Stimulated activated CD4-positive, alpha-beta T cell treated with anti-CD3 and anti-CD28 coated beads, Interleukin-2, amount 100 ng/mL, for 24 hours (primary cell): ENCODE measurements around the gene C6orf47.

Experiments
- DNase-seq, 2 donors: peaks; one replicate each; pipeline ENCODE4 v3.0.0-alpha.2; 2020

The C6orf47 gene

DNA sequence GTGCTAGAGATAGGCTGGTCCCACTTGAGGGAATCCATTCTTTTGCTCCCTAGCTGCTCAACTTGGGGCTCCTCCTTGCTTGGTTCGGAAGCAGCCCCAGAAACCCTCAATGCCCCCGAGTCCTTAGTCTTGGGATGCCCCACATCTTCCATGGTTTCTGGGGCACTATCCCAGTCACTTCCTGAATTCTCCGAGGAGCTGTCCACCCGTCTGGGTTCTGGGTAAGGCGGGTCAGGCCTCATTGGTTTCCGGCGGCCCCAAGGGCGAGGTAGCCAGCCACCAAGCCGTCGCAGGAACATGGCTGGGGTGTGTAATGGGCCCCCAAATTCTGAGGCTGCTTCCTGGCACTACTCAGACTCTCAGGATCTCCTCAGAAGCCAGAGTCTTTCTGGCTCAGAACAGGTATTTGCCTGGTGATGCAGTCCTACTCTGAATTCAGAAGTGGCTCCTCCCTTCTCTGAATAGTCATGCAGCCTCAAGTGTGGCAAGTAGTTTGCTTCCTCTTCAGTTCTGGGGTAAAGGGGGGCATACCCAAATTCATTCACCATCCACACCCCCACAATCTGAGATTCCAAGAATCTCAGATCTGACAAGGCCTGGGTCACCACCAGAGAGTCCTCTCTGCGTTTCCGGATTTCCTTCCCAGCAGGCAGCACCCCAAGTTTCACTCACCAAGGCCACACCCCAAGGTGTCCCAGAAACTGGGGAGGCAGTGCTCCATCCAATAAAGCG, 763 bp downstream of the C6orf47 start:
- peak; percentile 46 to 57 for DNase-seq

DNA sequence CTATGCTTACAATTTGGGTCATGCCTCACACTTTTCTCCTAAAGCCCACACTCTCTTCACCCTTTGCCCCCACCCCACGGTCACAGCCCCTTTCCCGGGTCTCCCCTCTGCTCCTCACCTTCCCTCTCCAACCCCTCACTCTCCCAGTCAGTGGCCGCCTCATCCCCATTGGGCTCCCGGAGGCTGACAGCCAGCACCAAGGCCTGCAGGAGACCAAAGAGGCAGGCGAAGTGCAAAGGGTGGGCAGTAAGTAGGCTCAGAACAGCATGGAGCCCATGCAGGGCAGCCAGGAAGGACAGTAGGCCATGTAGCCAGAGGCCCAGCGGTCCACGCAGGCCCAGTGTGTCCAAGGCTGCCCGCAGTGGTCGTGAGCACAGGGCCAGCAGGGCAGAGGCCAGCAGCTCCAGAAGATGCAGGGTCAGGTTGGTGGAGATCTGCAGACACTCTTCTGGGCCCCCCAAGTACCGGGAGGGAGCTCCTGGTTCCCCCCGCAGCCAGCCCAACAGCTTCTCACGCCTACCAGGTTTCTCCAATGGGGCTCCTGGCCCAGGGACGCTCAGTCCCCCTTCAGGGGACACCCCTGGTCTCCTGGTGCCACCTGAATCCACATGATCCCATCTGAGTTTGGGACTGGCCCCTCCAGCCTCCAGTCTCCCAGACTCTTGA, 1.5 kb downstream of the C6orf47 start:
- no peak for DNase-seq

DNA sequence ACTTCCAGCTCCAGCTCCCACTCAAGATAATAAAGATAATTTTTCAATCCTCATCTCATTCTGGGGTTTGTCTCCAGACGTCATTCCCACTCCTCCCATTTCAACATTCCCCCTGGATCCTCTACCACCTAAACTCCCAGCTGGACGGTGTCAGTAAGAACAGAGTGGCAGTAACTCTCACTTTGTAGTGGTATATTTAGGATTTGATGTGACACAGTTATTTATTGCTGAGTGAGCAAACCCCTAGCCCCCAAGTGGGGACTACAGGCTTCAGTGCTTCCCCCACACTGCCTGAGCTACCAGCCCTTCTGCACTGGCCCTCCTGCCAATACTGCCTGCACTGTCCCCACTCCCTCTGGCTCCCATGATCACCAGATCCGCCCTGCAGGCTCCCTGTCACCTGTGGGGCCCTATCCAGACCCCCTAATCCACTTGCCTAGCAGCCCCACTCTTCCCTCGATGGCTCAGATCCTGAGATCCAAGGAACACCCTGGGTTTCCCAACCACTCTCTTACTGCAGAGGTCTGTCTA, 2.4 kb downstream of the C6orf47 start:
- no peak for DNase-seq

DNA sequence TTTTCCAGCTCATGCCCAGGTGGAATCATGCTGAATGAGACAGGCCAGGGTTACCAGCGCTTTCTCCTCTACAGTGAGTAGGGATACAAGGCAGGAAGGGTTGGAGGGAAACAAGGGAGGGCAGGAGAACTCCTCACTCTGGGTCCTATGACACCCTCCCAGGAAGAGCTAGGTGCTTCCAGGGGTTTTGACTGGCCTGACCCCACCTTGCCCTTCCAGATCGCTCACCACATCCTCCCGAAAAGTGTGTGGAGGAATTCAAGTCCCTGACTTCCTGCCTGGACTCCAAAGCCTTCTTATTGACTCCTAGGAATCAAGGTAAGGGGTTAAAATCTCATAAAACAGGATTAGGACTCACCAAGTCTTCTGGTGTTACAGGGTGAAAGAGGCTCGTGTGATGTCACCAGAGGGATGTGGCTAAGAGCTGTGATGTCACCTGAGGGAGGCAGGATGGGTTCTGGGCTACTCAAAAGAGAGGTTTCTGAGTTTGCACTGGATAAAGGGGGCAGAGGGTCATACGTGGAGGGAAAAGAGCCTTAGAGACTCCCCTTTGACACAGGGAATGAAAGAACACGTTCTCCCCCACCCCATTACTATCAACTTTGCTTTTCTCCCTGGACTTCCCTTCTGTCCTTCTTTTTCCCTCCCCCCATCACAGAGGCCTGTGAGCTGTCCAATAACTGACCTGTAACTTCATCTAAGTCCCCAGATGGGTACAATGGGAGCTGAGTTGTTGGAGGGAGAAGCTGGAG, 3.0 kb downstream of the C6orf47 start:
- DNase-seq = no peak

DNA sequence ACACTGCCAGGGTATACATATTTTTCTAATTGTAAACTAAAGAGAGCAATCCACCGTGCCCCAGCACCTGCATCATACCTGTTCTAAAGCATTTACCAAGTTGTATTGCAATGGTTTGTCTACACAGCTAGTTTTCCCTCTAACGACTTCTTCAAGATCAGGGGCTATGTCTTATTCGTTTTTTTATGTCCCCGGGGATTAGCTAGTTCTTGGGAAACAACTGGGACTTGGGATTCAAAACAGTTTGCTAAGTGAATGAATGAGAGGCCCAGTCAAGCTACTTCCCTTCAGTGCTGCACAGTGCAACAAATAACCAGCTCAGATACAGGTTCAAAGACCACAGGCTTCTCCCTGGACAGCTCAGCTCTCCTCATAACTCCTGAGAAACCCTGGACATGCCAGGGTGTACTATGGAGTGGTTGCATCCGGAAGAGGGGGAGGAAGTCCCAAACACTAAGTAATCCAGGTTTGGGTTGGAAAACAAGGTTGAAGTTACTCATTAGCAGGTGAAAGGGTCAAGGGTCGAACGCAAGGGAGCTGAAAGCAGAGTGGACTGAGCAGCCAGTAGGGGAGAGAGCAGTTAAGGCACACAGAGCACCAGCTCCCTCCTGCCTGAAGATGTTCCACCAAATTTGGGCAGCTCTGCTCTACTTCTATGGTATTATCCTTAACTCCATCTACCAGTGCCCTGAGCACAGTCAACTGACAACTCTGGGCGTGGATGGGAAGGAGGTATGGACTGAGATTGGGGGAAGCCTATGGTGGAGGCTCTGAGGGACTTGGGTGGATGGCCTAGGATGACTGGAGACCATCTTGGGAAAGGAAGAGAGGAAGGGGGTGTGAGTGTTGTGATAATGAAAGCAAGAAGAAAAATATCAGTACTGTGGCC, 5.0 kb downstream of the C6orf47 start, which contains the start of gene APOM:
APOM (plus strand) TSS at position 546 of the 889 bp plus-strand sequence; CDS start at position 619, 73 bp downstream.
- no peak for DNase-seq

DNA sequence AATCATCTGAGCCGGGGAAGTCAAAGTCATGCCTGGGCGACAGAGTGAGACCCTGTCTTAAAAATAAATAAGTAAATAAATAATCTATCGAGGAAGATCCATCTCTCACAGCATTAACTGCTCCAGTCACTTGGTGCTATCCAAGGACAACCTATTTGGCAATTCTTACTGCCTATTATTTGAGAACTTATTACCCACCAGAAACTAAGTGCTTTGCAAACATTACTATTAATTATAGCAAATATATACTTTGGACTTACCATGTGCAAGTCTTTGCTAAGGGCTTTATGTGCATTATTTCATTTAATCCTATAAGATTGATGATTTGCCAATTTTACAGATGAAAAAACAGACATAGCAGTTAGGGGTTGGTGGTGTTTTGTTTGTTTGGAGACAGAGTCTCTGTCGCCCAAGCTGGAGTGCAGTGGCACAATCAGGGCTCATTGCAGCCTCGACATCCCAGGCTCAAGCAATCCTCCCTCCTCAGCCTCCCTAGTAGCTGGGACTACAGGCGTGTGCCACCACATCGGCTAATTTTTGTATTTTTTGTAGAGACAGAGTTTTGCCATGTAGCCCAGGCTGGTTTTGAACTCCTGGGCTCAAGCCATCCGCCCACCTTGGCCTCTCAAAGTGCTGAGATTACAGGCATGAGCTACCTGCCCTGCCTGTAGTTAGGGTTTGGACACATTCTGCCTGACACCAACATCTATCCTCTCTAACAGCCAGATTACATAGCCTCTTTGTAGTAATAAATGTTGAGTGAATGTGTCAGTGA, 5.8 kb downstream of the C6orf47 start:
- DNase-seq = no peak

DNA sequence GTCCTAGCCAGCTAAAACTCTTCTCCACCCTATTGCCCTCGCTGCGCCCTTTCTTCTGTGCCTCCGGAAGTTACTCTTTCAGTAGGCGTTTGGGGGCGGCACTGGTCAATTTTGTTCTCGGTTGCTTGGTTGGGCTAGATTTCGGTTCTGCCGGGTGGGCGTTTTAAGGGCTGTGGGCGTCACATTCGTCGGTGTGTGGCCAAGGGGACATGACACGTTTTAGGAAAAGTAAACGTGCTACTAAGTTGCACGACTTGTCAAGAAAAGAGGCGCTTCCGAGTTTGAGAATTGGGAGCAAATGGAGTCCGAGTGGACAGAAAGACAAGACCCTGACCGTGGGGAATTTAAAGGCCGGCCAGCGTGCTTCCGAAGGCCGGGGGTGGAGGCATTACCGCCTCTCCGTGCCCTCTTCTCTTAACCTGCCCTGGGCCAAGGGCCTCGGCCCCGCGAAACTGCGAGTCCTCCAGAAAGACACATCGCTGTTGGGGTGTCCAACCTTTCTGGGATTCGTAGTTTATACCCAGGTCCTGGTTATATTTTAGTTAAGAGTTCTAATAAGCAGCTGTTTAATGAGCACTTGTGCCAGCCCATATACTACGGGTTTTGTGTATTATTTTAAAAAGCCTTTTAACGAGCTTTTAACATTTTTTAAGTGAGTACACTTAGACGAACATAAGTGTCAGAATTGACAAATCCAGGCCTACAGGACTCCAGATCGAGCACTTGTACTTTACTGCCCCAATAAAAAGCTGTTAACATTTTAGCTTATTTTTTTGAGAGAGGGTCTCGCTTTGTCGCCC, 7.5 kb downstream of the C6orf47 start:
- peak; percentile 83 to 87 for DNase-seq

DNA sequence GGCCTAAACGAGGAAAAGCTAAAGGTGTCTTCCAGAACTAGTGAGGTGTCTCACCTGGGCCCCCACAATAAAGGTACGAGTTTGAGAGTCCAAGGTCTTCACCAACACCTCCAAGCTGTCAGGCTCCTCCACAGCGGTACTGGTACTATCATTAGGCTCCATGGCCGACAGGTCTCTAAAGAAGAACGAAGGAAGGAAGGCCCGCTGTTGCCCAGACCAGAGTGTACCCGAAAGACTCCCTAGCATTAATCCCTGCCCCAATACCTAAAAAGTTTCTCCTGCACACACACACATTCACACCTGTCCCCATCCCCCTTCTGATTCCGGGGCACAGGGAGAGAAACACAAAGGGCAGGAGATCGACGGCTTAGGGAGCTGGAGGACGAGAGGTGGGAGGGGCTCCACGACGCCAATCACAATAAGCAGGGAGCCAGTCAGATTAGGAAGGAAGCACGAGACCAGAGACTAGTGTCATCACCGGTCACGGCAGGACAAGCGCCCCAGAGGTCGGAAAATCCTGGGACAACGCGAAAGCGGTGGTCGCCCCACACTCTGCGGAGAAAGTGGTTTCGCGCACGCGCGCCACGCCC, 8.9 kb downstream of the C6orf47 start:
- DNase-seq = no peak

DNA sequence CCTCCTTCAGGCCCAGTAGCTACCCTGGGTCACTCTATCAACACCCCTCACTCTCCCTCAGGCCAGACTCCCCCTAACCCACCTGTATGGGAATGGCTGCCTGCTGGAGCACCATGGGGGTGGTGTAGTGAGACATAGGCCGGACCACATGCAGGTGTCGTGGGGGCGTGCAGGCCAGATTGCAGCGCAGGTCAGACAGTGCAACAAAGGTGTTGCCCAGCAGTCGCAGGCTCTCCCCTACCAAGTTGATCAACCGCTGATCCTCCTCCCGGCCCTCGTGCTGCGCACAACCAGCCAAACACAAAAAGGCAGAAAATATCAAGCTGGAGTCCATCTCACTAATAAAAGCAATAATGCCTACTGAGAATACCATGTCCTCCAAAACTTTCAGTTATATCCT, 15.3 kb downstream of the C6orf47 start:
- DNase-seq = no peak

DNA sequence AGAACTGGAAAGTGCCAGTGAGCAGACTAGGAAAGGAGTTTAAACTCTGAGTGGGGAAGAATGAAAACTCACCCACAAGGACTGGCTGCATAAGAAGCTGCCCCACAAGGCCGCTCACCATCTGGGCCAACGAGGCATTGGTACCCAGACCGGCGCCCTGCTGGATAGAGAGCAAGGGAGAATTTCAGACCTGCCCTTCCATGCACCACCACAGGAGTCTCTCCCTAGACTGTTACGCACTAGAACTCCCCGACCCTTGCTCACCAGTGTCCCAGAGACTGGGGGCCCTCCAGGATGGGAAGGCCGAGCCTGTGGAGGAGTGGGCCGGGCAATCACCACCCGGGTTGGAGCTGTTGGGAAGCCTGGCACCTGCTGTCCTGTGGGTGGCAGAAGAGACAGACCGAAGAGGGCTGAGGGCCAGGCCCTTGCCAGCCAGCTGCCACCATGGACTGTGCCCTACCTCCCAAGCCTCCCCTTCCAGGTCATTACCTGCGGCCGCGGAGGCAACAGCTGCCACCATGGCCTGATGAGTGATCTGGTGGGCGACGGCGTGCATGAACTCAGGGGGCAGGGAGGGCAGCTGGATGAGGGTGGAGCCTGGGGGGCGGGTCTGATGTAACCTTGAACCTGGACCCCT, 16.6 kb downstream of the C6orf47 start:
- no peak for DNase-seq

DNA sequence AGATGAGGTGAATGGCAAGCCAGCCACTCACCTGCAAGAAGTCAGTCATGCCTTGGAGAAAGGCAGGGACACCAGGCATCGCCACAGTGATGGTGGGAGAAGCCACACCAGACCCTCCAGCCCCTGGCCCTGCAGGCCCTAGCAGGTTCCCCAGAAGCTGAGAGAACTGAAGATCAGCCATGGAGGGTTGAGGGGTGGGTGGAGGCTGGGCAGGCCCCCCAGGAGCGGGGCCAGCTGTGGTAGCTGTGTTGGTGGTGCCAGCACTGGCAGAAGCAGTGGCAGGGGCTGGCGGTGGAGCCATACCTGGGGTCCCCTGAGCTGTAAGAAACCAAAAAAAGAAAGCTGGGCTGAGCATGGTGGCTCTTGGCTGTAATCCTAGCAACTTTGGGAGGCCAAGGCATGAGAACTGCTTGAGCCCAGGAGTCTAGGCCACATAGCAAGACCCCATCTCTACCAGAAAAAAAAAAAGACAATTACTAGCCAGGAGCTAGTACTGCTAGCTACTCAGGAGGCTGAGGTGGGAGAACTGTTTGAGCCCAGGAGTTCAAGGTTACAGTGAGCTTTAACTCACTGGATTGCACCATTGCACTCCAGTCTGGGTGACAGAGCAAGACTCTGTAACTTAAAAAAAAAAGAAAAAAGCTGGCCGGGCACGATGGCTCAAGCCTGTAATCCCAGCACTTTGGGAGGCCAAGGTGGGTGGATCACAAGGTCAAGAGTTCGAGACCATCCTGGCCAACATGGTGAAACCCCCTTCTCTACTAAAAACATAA, 17.6 kb downstream of the C6orf47 start:
- no peak for DNase-seq

DNA sequence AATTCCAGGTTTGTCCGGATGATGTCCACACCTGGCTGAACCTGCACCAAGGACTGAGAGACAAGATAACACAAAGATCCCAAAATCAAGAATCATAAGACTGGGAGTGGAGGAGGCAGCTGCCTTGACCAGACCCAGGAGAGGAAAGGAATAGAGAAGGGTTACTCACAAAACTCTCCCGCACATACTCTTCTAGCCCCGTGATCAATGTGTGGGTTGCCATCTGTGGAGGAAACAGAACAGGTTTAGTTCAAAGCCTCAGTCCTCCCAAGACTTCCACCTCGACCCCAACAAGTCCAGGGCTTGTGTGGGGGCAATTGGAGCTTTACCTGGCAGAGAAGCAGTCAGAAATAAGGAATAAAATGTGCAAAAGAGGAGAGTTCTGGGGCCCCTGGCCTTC, 19.2 kb downstream of the C6orf47 start:
- DNase-seq = no peak

DNA sequence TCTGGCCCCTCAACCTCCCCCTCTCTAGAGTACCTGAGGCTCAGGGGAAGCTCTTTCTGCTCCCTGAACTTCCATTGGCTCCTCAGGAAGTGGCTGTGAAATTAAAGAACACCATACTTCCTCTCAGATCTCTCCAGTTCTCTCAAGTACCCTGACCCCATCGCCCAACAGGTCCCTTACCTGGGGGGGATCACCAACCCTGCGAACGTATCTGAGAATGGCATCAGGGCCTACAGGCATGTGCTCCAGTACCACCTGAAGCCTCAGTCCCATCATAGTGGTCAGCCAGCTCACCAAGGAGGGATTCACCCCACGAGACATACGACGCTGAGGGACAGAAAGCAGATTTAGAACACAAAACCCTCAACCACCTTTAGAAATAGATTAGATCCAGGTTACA, 20.0 kb downstream of the C6orf47 start:
- DNase-seq = no peak

DNA sequence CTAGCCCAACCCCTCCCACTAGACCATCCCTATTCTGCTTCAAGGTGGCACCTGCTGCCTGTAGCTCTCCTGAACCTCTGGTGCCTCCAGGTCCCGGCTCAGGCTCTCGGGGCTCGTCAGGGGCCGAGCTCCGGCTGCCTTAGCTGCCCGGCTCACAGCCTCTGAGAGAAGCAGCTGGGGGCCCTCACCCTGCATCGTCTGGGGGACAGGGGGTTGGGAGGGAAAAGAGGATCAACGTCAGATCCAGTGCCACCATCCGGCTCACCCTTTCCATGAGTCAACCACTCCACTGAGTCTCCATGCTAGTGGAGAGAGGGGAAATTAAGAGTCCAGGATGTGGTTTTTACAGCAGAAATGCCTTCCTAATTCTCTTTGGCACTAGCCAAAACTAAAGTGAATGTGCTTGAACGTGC, 21.1 kb downstream of the C6orf47 start:
- DNase-seq = peak in 1 of 2 donors; percentile 42

DNA sequence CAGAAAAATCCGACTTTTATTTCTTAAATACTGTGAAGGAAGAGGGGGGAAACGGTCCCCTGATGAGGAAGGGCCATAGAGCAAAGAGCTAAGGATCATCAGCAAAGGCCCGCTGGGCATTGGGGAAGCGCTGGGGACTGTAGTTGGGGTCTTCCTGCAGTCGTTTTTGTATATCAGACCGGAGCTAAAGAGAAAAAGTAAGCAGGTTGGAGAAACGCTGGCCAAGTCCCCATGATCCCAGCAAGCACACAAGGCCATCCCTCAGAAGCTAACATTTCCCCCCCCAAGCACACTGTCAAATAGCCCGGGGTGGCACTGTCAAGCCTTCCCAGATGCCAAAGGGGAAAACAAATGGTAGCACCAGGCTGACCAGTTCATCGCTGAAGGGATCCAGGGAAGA, 21.5 kb downstream of the C6orf47 start:
- DNase-seq = no peak

DNA sequence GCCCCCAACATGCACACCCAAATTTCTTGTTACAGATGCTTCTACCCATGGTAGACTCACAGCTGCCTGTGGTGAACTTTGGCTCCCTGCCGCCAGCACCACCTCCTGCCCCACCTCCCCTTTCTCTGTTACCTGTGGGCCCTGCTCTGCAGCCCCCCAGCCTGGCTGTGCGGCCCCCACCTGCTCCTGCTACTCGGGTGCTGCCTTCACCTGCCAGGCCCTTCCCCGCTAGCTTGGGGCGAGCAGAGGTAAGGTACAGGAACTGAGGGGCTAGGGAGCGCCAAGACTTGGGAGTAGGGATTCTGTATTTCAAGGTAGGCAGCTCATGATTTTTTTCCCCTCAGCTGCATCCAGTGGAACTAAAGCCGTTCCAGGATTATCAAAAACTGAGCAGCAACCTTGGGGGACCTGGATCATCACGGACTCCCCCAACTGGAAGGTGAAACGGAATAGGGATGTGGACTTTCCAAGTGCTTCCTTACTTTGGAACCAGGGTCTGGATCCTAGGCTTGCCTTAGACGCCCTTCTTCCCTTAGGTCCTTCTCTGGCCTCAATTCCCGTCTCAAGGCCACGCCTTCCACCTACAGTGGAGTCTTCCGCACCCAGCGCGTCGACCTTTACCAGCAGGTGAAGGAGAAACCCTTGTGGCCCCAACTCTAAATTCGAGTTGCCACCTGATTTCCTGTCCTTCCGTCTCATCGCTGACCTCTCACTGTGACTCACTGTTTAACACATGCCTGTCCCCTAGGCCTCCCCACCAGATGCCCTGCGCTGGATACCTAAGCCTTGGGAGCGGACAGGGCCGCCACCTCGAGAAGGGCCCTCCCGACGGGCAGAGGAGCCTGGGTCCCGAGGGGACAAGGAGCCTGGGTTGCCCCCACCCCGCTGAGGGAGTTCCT, 23.6 kb downstream of the C6orf47 start:
- no peak for DNase-seq

DNA sequence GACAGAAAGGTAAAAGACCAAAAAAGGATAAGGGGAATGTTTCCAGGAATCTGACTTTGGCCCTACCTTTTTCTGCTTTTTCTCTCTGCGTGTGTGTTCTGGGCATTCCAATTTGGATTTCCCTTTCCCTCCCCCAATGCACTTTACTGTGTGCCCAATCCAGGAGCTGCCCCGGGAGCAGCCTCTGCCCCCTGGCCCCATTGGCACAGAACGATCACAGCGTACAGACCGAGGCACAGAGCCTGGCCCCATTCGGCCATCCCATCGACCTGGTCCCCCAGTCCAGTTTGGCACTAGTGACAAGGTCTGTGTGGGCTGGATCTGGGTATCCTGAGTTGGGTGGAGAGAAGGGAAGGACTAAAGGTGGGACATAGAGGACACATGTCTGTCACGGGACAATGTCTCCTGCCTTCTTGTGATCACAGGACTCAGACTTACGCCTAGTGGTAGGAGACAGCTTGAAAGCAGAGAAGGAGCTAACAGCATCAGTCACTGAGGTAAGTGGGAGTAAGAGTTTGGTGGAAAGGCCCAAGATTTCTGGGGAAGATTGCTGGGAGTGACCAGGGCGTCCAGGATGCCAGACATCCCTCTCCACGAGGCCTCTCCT, 25.5 kb downstream of the C6orf47 start:
- DNase-seq = no peak

DNA sequence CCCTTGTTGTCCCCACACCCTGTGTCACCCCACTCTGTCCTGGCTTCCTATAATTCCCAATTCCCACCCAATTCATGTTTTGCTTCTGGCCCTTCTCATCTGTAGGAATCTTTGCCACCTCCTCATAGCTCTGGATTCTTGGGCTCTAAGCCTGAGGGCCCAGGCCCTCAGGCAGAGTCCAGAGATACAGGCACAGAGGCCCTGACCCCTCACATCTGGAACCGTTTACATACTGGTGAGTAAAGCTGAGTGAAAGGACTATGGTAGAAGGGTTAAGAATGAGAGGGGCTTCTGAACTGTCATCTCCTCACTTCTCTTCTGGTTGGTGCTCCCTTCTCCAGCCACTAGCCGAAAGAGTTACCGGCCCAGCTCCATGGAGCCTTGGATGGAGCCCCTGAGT, 26.4 kb downstream of the C6orf47 start:
- no peak for DNase-seq
